HepG2 (cell line): ENCODE results near the gene TBCD. TPM values are rescaled to one million over a fixed set of nuclear protein-coding genes. Genes with fewer than 3 reads are reported as not detected.
A peak's percentile ranks its signal among the peaks of the same experiment; 100 is the strongest.

Experiments used
- ATAC-seq: fragments of 200-7000 bp; cut with Tn5 transposase; 3 replicates; pipeline ENCODE4 v1.9.1; 2020; ENCODE audit warnings: mild to moderate bottlenecking, moderate library complexity
- BruUV-seq: library from RNA; stranded (reverse); fragments of 400-500 nt; replicated peaks from 2 replicates; lab custom pipeline; 2021; lab: Mats Ljungman, UMichigan
- CTCF ChIA-PET: fragments of 300-600 bp; formaldehyde crosslinking; extraction: SDS; loops from one replicate; lab custom pipeline; 2021; ENCODE audit warnings: low total read pairs, inconsistent platforms, low intra/inter-chr PET ratio; lab: Yijun Ruan, JAX
- POLR2A ChIA-PET: fragments of 350-600 bp; sonication (Branson Sonifier 250); formaldehyde crosslinking; loops from one replicate; lab custom pipeline; 2020; ENCODE audit warnings: antibody characterized with exemption, inconsistent platforms; lab: Yijun Ruan, JAX
- DNase-seq: peaks from one replicate; pipeline ENCODE4 v3.0.0-alpha.2; 2015; ENCODE audit warnings: low spot score
- FAIRE-seq: peaks from 3 replicates; lab custom pipeline; 2011; peaks lifted over from hg19 to GRCh38; lab: Jason Lieb, UNC
- H2AFZ ChIP-seq: one replicate; pipeline ENCODE4 v1.6.1; 2011; ENCODE audit warnings: low read length, inconsistent platforms
- H3K27ac ChIP-seq: fragments of 300-600 bp; 3 replicates; pipeline ENCODE4 v1.8.0; 2011; ENCODE audit warnings: mixed run types, mild to moderate bottlenecking, mixed read lengths, low read length, inconsistent platforms; ENCODE audit not compliant: insufficient read depth; ENCODE audit errors: extremely low read length
- H3K27me3 ChIP-seq, 2 experiments: fragments of 200-600 bp in 1 of 2; 2 replicates in 1 of 2; 3 replicates in 1 of 2; pipeline versions ENCODE4 v1.6.0 to v1.8.0; 2011; ENCODE audit warnings: low read length in 2 of 2, mild to moderate bottlenecking in 2 of 2, moderate library complexity in 2 of 2, inconsistent platforms in 1 of 2; ENCODE audit not compliant: insufficient read depth in 2 of 2, control insufficient read depth in 1 of 2
- H3K36me3 ChIP-seq, 2 experiments: fragments of 200-600 bp in 1 of 2; replicated peaks in 1 of 2; 2 replicates in 1 of 2; 3 replicates in 1 of 2; pipeline versions ENCODE4 v1.5.1 to v1.8.0; 2011; ENCODE audit warnings: low read length in 2 of 2, inconsistent platforms in 1 of 2; ENCODE audit not compliant: insufficient read depth in 2 of 2, control insufficient read depth in 1 of 2
- H3K4me1 ChIP-seq: 2 replicates; pipeline ENCODE4 v1.5.1; 2012; ENCODE audit warnings: low read length, inconsistent platforms; ENCODE audit not compliant: insufficient read depth
- H3K4me2 ChIP-seq: 2 replicates; pipeline ENCODE4 v1.6.0; 2011; ENCODE audit warnings: low read depth, low read length, inconsistent platforms
- H3K4me3 ChIP-seq, 3 experiments: fragments of 200-600 bp in 1 of 3; sonication (generic), shearing (Covaris generic) in 1 of 3; replicated peaks in 1 of 3; 2 replicates each; pipeline ENCODE4 v1.5.1; 2011 to 2016; ENCODE audit warnings: low read length in 3 of 3, inconsistent platforms in 2 of 3, low read depth in 2 of 3, mild to moderate bottlenecking in 2 of 3, control low read depth in 1 of 3, mixed read lengths in 1 of 3; ENCODE audit not compliant: insufficient read depth in 1 of 3
- H3K79me2 ChIP-seq: one replicate; pipeline ENCODE4 v1.6.1; 2011; ENCODE audit warnings: low read length, inconsistent platforms; ENCODE audit not compliant: insufficient read depth
- H3K9ac ChIP-seq: 2 replicates; pipeline ENCODE4 v1.6.0; 2011; ENCODE audit warnings: mild to moderate bottlenecking, low read depth, low read length, inconsistent platforms; ENCODE audit not compliant: insufficient read depth
- H3K9me3 ChIP-seq: 2 replicates; pipeline ENCODE4 v1.5.1; 2012; ENCODE audit warnings: mild to moderate bottlenecking, low read length
- H4K20me1 ChIP-seq: 2 replicates; pipeline ENCODE4 v1.6.0; 2011; ENCODE audit warnings: inconsistent platforms, mild to moderate bottlenecking, low read length, moderate library complexity; ENCODE audit not compliant: insufficient read depth
- AGO2 ChIP-seq: fragments of 200-400 bp; formaldehyde crosslinking; optimal IDR thresholded peaks from 2 replicates; pipeline ENCODE3; 2017; ENCODE audit warnings: mild to moderate bottlenecking, low read depth, low read length, moderate library complexity
- CBX5 ChIP-seq: sonication (generic); formaldehyde crosslinking; IDR thresholded peaks from 2 replicates; pipeline ENCODE4 v1.4.0; 2020; ENCODE audit warnings: missing genetic modification reagents, borderline replicate concordance
- NR2F6 ChIP-seq, 2 experiments: IDR thresholded peaks; 2 replicates each; pipeline ENCODE4 v1.6.1; 2016; ENCODE audit warnings: antibody characterized with exemption in 1 of 2, mild to moderate bottlenecking in 1 of 2
- PCBP1 ChIP-seq: fragments of 200-400 bp; formaldehyde crosslinking; IDR thresholded peaks from 2 replicates; pipeline ENCODE4 v1.6.1; 2017; ENCODE audit warnings: mild to moderate bottlenecking, low read depth, low read length, borderline replicate concordance
- PRPF4 ChIP-seq: fragments of 200-400 bp; formaldehyde crosslinking; IDR thresholded peaks from 2 replicates; pipeline ENCODE4 v1.6.1; 2016; ENCODE audit warnings: low read length, low read depth; ENCODE audit not compliant: poor library complexity, severe bottlenecking
- RXRA ChIP-seq: sonication (generic); formaldehyde crosslinking; IDR thresholded peaks from 2 replicates; pipeline ENCODE4 v1.5.1; 2020; ENCODE audit warnings: missing genetic modification reagents
- SCMH1 ChIP-seq: sonication (generic); formaldehyde crosslinking; IDR thresholded peaks from 2 replicates; pipeline ENCODE4 v1.9.0; 2021; ENCODE audit warnings: missing genetic modification reagents, mild to moderate bottlenecking, borderline replicate concordance
- TBX2 ChIP-seq: sonication (generic); formaldehyde crosslinking; IDR thresholded peaks from 2 replicates; pipeline ENCODE4 v1.5.0; 2020; ENCODE audit warnings: missing genetic modification reagents, mild to moderate bottlenecking, borderline replicate concordance
- ZBTB25 ChIP-seq: IDR thresholded peaks from 2 replicates; pipeline ENCODE4 v1.6.1; 2018; ENCODE audit warnings: missing genetic modification reagents
- ZBTB38 ChIP-seq: sonication (generic); formaldehyde crosslinking; IDR thresholded peaks from 2 replicates; pipeline ENCODE4 v1.5.1; 2020; ENCODE audit warnings: mild to moderate bottlenecking, missing genetic modification reagents
- ZNF687 ChIP-seq: sonication (generic); formaldehyde crosslinking; IDR thresholded peaks from 2 replicates; pipeline ENCODE4 v1.5.1; 2020; ENCODE audit warnings: mild to moderate bottlenecking, missing genetic modification reagents, moderate library complexity
- WGBS: methylation state at CpG from one replicate; pipeline ENCODE4 v1.1.6; 2017; ENCODE audit warnings: low lambda C conversion rate; 5-methylcytosine and 5-hydroxymethylcytosine counted together
- in situ Hi-C: cut with HindIII; loops from 2 replicates; pipeline ENCODE4 v1.10.0; 2017; ENCODE audit warnings: low pct_unique_long_range_greater_than_20kb; ENCODE audit not compliant: extremely low pct_ligation_motif_present
- intact Hi-C: fragments of 100-400 bp; cut with micrococcal nuclease; formaldehyde crosslinking; loops from one replicate; pipeline ENCODE4 v1.10.0; 2022; ENCODE audit not compliant: unreplicated experiment
- polyA plus RNA-seq, 8 experiments: library from polyadenylated mRNA; depleted of rRNA in 3 of 8; stranded (reverse) in 7 of 8; unstranded in 1 of 8; fragments of >200 nt; fragmentation: Illumina TruSeq in 4 of 8; extraction: Trizol in 4 of 8; gene quantifications; 2 replicates each; pipeline versions ENCODE4 v1.2.1 to v1.2.3, GENCODE V29; 2011 to 2016; ENCODE audit warnings: low read depth in 4 of 8, missing spikeins in 1 of 8, mixed read lengths in 1 of 8; ENCODE audit not compliant: insufficient read depth in 1 of 8
- total RNA-seq, 5 experiments: library from RNA; depleted of rRNA; stranded (reverse); fragments of >200 nt; fragmentation: Illumina TruSeq; extraction: Trizol; gene quantifications; 2 replicates each; pipeline ENCODE4 v1.2.3, GENCODE V29; 2016; ENCODE audit warnings: low read depth in 1 of 5

TBCD gene
- total and polyA plus RNA-seq, 2 of the 13 experiments (the other 11 are each of a cell fraction or from before 2014, with no cell fraction given) = 33.9 to 54.8 TPM

GRCh38 chr17:82750241-82750908 is 1.5 kb upstream of the TBCD start:
- H3K27ac ChIP-seq = peak overlapping the region; percentile 42
- TF ChIP-seq ZBTB38 (peak; percentile 91), AGO2 (peak; percentile 47), ZNF687 (0 out of 2 replicates have a peak, but pooled peaks have one; percentile 13), SCMH1 (CRISPR knock-in tag) (no peak), PCBP1 (0 out of 2 replicates have a peak, but pooled peaks have one; percentile 65), TBX2 (CRISPR knock-in tag) (no peak), CBX5 (CRISPR knock-in tag) (no peak), NR2F6 (IDR thresholded peaks at IDR 0.05) (no peak), NR2F6 (CRISPR knock-in tag; IDR thresholded peaks at IDR 0.05) (no peak), PRPF4 (peak; percentile 50), ZBTB25 (CRISPR knock-in tag) (no peak), RXRA (0 out of 2 replicates have a peak, but pooled peaks have one; percentile 17)
- TF ChIP-seq, all 625 proteins: peak for 6
- H3K9ac ChIP-seq = no peak overlapping the region
- FAIRE-seq (no peak), DNase-seq (no peak), ATAC-seq (no peak)
- H3K4me3 ChIP-seq = no peak overlapping the region
- no peaks in the 10 kb centered on the region for H3K9me3 ChIP-seq
- POLR2A ChIA-PET = interaction anchor here (0.9 kb wide), 1 partner anchor 15 kb away, joined by 3 read pairs; the partner anchor contains the start of gene FN3K
- no peaks in the 10 kb centered on the region; a peak in 1 of 5 replicates for H3K27me3 ChIP-seq
- BruUV-seq = no TSS peak
- H3K36me3 ChIP-seq = no peaks in the 10 kb centered on the region; a peak in 2 of 5 replicates
- in situ Hi-C loops = loop anchor here (5.0 kb wide), 1 partner anchor 33 kb away; the partner anchor contains the start of gene FN3KRP
- H2AFZ ChIP-seq = no peak overlapping the region
- peaks cover 22% of the 10 kb centered on the region for H3K4me1 ChIP-seq
- CTCF ChIA-PET = no interaction called here
- peaks cover 14% of the 10 kb centered on the region for H3K79me2 ChIP-seq
- H3K4me2 ChIP-seq = no peak overlapping the region
- intact Hi-C loops = loop anchor here (5.0 kb wide), 1 partner anchor 33 kb away; the partner anchor contains the start of gene FN3KRP
- 97% methylated on average over 40 of the region's 40 CpGs for WGBS
- no peaks in the 10 kb centered on the region for H4K20me1 ChIP-seq
